Liver (tissue), 9 donors: Measurements from ENCODE around the gene HOXB2. TPM values are rescaled to one million over a fixed set of nuclear protein-coding genes. Genes with fewer than 3 reads are reported as not detected.
"Not testable (repeated sequence)": the region's sequence is repeated elsewhere in the genome, so short reads cannot be mapped to it uniquely, and the experiment has no call there.

ENCODE experiments used
- DNase-seq: peaks from one replicate; pipeline ENCODE4 v3.0.0-alpha.2; 2017; ENCODE audit warnings: low spot score
- H3K27ac ChIP-seq, 2 donors: one replicate each; pipeline ENCODE4 v1.7.0; 2013; ENCODE audit warnings: inconsistent platforms in 2 of 2, low read length in 2 of 2, control low read depth in 1 of 2, low read depth in 1 of 2, mild to moderate bottlenecking in 1 of 2
- H3K27me3 ChIP-seq, 4 donors: one replicate each; pipeline versions ENCODE4 v1.6.1 to v1.7.0; 2013; ENCODE audit warnings: low read length in 3 of 4, inconsistent platforms in 1 of 4, mild to moderate bottlenecking in 1 of 4, moderate library complexity in 1 of 4; ENCODE audit not compliant: control insufficient read depth in 4 of 4, insufficient read depth in 4 of 4
- H3K36me3 ChIP-seq, 4 donors: one replicate each; pipeline versions ENCODE4 v1.6.1 to v1.7.0; 2013; ENCODE audit warnings: low read length in 3 of 4, mild to moderate bottlenecking in 3 of 4, low read depth in 1 of 4, moderate library complexity in 1 of 4; ENCODE audit not compliant: control insufficient read depth in 4 of 4, insufficient read depth in 3 of 4
- H3K4me1 ChIP-seq, 4 donors: one replicate each; pipeline versions ENCODE4 v1.6.1 to v1.7.0; 2013; ENCODE audit warnings: low read length in 3 of 4, mild to moderate bottlenecking in 3 of 4, moderate library complexity in 1 of 4; ENCODE audit not compliant: control insufficient read depth in 4 of 4, insufficient read depth in 4 of 4
- H3K4me3 ChIP-seq, 3 donors: one replicate each; pipeline versions ENCODE4 v1.6.1 to v1.7.0; 2013; ENCODE audit warnings: low read length in 3 of 3, control low read depth in 1 of 3, low read depth in 1 of 3, mild to moderate bottlenecking in 1 of 3
- H3K9ac ChIP-seq, 2 donors: one replicate each; pipeline ENCODE4 v1.7.0; 2013; ENCODE audit warnings: low read length in 2 of 2, mild to moderate bottlenecking in 2 of 2, moderate library complexity in 2 of 2, control low read depth in 1 of 2, low read depth in 1 of 2
- H3K9me3 ChIP-seq, 4 donors: one replicate each; pipeline versions ENCODE4 v1.6.1 to v1.7.0; 2013; ENCODE audit warnings: low read length in 3 of 4; ENCODE audit not compliant: control insufficient read depth in 4 of 4
- EGR1 ChIP-seq, 2 donors: IDR thresholded peaks; 2 replicates each; pipeline ENCODE4 v1.6.1; 2016 to 2018; ENCODE audit warnings: antibody characterized with exemption in 2 of 2, low read depth in 2 of 2
- FOXA1 ChIP-seq: IDR thresholded peaks from 2 replicates; pipeline ENCODE4 v1.6.1; 2016; ENCODE audit warnings: antibody characterized with exemption
- FOXA2 ChIP-seq: IDR thresholded peaks from 2 replicates; pipeline ENCODE4 v1.6.1; 2016; ENCODE audit warnings: antibody characterized with exemption
- GABPA ChIP-seq, 2 donors: IDR thresholded peaks in 1 of 2; conservative IDR thresholded peaks in 1 of 2; 2 replicates each; pipeline ENCODE4 v1.6.1; 2016; ENCODE audit warnings: antibody characterized with exemption in 2 of 2, mild to moderate bottlenecking in 1 of 2, moderate library complexity in 1 of 2
- HNF4A ChIP-seq, 2 donors: conservative IDR thresholded peaks; 2 replicates each; pipeline ENCODE4 v1.6.1; 2016; ENCODE audit warnings: antibody characterized with exemption in 2 of 2, mild to moderate bottlenecking in 2 of 2
- HNF4G ChIP-seq: IDR thresholded peaks from 2 replicates; pipeline ENCODE4 v1.6.1; 2016; ENCODE audit warnings: antibody characterized with exemption
- JUND ChIP-seq, 2 donors: IDR thresholded peaks; 2 replicates each; pipeline ENCODE4 v1.6.1; 2016; ENCODE audit warnings: antibody characterized with exemption in 2 of 2
- NR2F2 ChIP-seq: IDR thresholded peaks from 2 replicates; pipeline ENCODE4 v1.6.1; 2016; ENCODE audit warnings: antibody characterized with exemption
- RAD21 ChIP-seq, 2 donors: IDR thresholded peaks; 2 replicates each; pipeline ENCODE4 v1.6.1; 2016; ENCODE audit warnings: antibody characterized with exemption in 2 of 2, mild to moderate bottlenecking in 2 of 2
- RXRA ChIP-seq, 2 donors: IDR thresholded peaks; 2 replicates each; pipeline ENCODE4 v1.6.1; 2017 to 2018; ENCODE audit warnings: antibody characterized with exemption in 2 of 2, mild to moderate bottlenecking in 1 of 2
- SP1 ChIP-seq: IDR thresholded peaks from 2 replicates; pipeline ENCODE4 v1.6.1; 2018; ENCODE audit warnings: antibody characterized with exemption, mild to moderate bottlenecking
- YY1 ChIP-seq: IDR thresholded peaks from 2 replicates; pipeline ENCODE4 v1.6.1; 2016; ENCODE audit warnings: antibody characterized with exemption, mild to moderate bottlenecking
- WGBS: extraction: QIAGEN DNeasy Blood & Tissue Kit; methylation state at CpG from one replicate; pipeline ENCODE4 v1.1.7; 2013; 5-methylcytosine and 5-hydroxymethylcytosine counted together
- polyA plus RNA-seq, 2 donors: library from polyadenylated mRNA; stranded (reverse) in 1 of 2; unstranded in 1 of 2; fragments of 200-250 nt in 1 of 2; fragments of >200 nt in 1 of 2; fragmentation: Nextera tagmentation in 1 of 2; extraction: Ambion mirVana in 1 of 2; gene quantifications; one replicate each; pipeline versions ENCODE4 v1.2.1 to v1.2.3, GENCODE V29; 2013 to 2015
- total RNA-seq, 2 donors: library from RNA; depleted of rRNA; stranded (reverse); fragments of >200 nt; gene quantifications; one replicate each; pipeline ENCODE4 v1.2.3, GENCODE V29; 2014
- TF ChIP-seq, protein P1 (sequence below): IDR thresholded peaks from 2 replicates; pipeline ENCODE4 v1.6.1; 2016; ENCODE audit warnings: antibody characterized with exemption
- TF ChIP-seq, protein P2 (sequence below): IDR thresholded peaks from 2 replicates; pipeline ENCODE4 v1.6.1; 2016; ENCODE audit warnings: antibody characterized with exemption
- TF ChIP-seq, protein P3 (sequence below): fragments of 150-350 bp; IDR thresholded peaks from 2 replicates; pipeline ENCODE4 v1.5.1; 2017; ENCODE audit warnings: improper control_type of control experiment, low read depth, low read length; ENCODE audit not compliant: missing input control
- TF ChIP-seq, protein P4 (sequence below): IDR thresholded peaks from 2 replicates; pipeline ENCODE4 v1.6.1; 2016; ENCODE audit warnings: antibody characterized with exemption
- TF ChIP-seq, protein P5 (sequence below): IDR thresholded peaks from 2 replicates; pipeline ENCODE4 v1.6.1; 2016; ENCODE audit warnings: antibody characterized with exemption, mild to moderate bottlenecking
- donor health status: healthy.
- donor health status: healthy.
- donor health status: healthy.
- donor health status: healthy.
- donor health status: healthy.

The HOXB2 gene
- total and polyA plus RNA-seq, 4 donors = 0.67 to 2.5 (median 1.8) TPM

DNA sequence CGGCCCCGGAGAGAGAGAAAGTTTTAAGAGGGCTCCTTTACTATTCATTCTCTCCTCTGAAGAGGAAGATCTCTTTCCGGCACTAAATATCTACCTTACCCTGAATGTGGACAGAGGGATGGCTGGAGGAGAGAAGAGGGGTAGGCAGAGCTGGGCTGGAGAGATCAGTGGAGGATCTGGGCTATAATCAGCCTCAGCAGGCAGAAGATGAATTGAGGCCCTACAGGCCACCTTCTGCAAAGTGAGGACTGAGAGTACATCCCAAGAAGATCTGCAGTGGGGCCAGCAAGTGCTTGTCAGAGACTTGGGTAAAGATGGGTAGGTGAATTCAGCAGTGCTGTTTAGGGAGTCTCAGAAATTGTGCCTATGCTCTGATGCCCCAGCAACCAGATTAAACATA lies 7.6 kb downstream of the HOXB2 start:
- no peaks in the 10 kb centered on the region for H3K9me3 ChIP-seq
- no peaks in the 10 kb centered on the region for H3K4me1 ChIP-seq
- no peaks in the 10 kb centered on the region for H3K36me3 ChIP-seq
- H3K27ac ChIP-seq = no peak overlapping the region
- TF ChIP-seq YY1 (no peak), HNF4G (no peak), EGR1 (IDR thresholded peaks at IDR 0.05; ENCODE audit: low read depth in 2 of 2) (no peak), RAD21 (IDR thresholded peaks at IDR 0.05) (no peak), RXRA (IDR thresholded peaks at IDR 0.05) (no peak), FOXA1 (no peak), SP1 (no peak), NR2F2 (no peak), FOXA2 (no peak), HNF4A (conservative IDR thresholded peaks at IDR 0.05) (no peak), JUND (IDR thresholded peaks at IDR 0.05) (no peak), GABPA (IDR thresholded peaks at IDR 0.05 in 1 of 2, conservative IDR thresholded peaks at IDR 0.05 in 1 of 2) (no peak)
- TF ChIP-seq, protein P1, sequence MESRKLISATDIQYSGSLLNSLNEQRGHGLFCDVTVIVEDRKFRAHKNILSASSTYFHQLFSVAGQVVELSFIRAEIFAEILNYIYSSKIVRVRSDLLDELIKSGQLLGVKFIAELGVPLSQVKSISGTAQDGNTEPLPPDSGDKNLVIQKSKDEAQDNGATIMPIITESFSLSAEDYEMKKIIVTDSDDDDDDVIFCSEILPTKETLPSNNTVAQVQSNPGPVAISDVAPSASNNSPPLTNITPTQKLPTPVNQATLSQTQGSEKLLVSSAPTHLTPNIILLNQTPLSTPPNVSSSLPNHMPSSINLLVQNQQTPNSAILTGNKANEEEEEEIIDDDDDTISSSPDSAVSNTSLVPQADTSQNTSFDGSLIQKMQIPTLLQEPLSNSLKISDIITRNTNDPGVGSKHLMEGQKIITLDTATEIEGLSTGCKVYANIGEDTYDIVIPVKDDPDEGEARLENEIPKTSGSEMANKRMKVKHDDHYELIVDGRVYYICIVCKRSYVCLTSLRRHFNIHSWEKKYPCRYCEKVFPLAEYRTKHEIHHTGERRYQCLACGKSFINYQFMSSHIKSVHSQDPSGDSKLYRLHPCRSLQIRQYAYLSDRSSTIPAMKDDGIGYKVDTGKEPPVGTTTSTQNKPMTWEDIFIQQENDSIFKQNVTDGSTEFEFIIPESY = no peak
- TF ChIP-seq, protein P2, sequence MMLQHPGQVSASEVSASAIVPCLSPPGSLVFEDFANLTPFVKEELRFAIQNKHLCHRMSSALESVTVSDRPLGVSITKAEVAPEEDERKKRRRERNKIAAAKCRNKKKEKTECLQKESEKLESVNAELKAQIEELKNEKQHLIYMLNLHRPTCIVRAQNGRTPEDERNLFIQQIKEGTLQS = no peak
- TF ChIP-seq, protein P3, sequence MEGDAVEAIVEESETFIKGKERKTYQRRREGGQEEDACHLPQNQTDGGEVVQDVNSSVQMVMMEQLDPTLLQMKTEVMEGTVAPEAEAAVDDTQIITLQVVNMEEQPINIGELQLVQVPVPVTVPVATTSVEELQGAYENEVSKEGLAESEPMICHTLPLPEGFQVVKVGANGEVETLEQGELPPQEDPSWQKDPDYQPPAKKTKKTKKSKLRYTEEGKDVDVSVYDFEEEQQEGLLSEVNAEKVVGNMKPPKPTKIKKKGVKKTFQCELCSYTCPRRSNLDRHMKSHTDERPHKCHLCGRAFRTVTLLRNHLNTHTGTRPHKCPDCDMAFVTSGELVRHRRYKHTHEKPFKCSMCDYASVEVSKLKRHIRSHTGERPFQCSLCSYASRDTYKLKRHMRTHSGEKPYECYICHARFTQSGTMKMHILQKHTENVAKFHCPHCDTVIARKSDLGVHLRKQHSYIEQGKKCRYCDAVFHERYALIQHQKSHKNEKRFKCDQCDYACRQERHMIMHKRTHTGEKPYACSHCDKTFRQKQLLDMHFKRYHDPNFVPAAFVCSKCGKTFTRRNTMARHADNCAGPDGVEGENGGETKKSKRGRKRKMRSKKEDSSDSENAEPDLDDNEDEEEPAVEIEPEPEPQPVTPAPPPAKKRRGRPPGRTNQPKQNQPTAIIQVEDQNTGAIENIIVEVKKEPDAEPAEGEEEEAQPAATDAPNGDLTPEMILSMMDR = no peak
- TF ChIP-seq, protein P4, sequence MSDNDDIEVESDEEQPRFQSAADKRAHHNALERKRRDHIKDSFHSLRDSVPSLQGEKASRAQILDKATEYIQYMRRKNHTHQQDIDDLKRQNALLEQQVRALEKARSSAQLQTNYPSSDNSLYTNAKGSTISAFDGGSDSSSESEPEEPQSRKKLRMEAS = no peak
- TF ChIP-seq, protein P5, sequence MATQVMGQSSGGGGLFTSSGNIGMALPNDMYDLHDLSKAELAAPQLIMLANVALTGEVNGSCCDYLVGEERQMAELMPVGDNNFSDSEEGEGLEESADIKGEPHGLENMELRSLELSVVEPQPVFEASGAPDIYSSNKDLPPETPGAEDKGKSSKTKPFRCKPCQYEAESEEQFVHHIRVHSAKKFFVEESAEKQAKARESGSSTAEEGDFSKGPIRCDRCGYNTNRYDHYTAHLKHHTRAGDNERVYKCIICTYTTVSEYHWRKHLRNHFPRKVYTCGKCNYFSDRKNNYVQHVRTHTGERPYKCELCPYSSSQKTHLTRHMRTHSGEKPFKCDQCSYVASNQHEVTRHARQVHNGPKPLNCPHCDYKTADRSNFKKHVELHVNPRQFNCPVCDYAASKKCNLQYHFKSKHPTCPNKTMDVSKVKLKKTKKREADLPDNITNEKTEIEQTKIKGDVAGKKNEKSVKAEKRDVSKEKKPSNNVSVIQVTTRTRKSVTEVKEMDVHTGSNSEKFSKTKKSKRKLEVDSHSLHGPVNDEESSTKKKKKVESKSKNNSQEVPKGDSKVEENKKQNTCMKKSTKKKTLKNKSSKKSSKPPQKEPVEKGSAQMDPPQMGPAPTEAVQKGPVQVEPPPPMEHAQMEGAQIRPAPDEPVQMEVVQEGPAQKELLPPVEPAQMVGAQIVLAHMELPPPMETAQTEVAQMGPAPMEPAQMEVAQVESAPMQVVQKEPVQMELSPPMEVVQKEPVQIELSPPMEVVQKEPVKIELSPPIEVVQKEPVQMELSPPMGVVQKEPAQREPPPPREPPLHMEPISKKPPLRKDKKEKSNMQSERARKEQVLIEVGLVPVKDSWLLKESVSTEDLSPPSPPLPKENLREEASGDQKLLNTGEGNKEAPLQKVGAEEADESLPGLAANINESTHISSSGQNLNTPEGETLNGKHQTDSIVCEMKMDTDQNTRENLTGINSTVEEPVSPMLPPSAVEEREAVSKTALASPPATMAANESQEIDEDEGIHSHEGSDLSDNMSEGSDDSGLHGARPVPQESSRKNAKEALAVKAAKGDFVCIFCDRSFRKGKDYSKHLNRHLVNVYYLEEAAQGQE = no peak
- DNase-seq = no peak
- WGBS = 91% methylated on average over 3 of the region's 3 CpGs
- H3K27me3 ChIP-seq = peaks cover 2 to 10% (median 3%) of the 10 kb centered on the region in 4 donors
- no peak overlapping the region for H3K4me3 ChIP-seq
- H3K9ac ChIP-seq = no peak overlapping the region

DNA sequence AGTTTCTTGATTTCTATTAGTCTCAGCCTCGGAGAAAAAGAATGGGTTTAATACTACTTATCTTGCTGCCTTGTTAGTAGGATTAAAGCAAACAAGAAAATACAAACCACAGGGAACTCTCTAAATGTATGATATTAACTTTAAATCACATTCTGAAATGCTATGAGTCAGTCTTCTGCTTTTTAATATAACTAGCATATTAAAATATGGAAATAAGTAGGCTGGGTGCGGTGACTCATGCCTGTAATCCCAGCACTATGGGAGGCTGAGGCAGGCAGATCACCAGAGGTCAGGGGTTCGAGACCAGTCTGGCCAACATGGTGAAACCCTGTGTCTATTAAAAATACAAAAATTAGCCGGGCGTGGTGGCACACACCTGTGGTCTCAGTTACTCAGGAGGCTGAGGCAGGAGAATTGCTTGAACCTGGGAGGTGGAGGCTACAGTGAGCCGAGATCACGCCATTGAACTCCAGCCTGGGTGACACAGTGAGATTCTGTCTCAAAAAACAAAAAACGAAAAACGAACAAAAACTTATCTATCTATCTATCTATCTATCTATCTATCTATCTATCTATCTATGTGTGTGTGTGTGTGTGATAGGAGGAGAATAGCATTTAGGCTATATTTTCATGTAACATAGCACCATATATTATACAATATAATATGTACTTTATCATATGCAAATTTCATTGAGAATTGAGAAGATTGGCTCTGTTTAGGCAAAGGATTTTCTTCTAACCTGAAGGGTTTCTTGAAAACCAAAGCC lies 8.9 kb downstream of the HOXB2 start:
- WGBS = 80% methylated on average over 9 of the region's 9 CpGs
- not testable (repeated sequence) for H3K27ac ChIP-seq

More for the DNA sequence above, 8.9 kb downstream of the HOXB2 start:
- DNase-seq, H3K27me3 ChIP-seq, H3K9me3 ChIP-seq, H3K4me3 ChIP-seq, H3K9ac ChIP-seq, H3K4me1 ChIP-seq, H3K36me3 ChIP-seq: not testable (repeated sequence)
